SW480 (cell line): ENCODE measurements around the gene H3-3A.

Experiments
- DNase-seq: peaks from one replicate; pipeline ENCODE4 v3.0.0-alpha.2; 2016; ENCODE audit warnings: low spot score

The H3-3A gene

DNA sequence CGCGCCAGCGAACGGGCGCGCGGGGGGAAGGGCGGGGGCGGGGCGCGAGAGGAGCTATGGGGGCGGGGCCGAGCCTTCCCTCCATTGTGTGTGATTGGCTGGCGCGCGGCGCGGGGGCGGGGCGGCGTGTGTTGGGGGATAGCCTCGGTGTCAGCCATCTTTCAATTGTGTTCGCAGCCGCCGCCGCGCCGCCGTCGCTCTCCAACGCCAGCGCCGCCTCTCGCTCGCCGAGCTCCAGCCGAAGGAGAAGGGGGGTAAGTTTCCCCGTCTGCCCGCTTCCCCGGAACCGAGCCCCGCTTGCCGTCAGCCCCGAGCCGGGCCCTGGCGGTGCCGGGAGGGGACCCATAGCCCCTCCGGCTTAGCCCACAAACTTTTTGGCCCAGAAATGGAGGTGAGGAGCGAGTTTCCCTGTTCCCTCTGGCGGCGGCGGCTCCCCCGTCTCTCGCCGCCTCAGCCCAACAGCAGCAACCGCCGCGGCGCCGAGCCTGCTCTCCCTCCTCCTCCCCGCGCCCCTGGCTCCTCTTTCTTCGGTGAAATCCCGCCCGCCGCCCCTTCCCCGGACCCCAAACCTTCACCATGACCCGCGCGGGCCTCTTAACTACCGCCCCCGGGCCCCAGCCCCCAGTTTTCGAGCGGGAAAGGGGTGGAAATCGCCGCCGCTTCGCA lies at the start of gene H3-3A:
TSS of gene H3-3A (plus strand) at position 159 of the 666 bp plus-strand sequence. CDS start 1,636 bp downstream, outside the sequence.
- peak; percentile 94 for DNase-seq

DNA sequence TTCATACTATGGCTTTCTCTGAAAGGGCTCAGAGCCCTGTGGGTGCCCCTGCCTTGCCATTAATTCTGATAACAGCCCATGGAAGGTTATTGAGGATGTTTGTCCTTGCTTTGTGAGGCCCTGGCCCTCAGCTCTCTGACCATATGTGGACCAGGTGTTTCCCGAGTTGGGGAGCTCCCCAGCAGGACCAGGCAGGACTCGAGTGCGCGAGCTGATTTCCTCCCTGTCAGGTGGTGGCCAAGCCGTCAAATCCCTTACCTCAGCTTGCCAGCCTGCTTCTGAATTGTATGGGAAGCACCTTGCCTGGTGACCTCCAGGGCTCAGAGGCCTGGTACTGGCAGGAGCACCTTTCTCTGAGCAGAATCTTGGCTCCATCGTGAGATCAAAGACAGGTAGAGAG lies 45.4 kb upstream of the H3-3A start:
- no peak for DNase-seq

DNA sequence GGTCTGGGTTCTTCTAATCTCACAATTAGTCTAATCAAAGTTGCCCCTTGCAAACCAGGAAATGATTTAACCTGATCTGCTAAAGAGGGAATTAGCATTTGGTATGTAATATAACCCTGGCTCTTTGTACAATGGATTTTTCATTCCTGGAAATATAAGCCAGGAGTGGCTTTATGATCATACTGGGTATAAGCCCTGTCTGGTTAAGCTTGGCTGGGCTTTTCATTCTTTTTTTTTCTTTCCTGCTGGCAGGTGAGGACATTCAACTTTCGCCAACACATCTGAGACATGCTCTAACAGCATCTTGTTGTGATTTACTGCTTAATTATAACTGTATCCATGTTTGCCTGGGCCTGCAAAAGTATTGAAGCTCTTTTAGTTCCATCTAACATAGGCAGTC lies 42.9 kb upstream of the H3-3A start:
- DNase-seq = no peak

DNA sequence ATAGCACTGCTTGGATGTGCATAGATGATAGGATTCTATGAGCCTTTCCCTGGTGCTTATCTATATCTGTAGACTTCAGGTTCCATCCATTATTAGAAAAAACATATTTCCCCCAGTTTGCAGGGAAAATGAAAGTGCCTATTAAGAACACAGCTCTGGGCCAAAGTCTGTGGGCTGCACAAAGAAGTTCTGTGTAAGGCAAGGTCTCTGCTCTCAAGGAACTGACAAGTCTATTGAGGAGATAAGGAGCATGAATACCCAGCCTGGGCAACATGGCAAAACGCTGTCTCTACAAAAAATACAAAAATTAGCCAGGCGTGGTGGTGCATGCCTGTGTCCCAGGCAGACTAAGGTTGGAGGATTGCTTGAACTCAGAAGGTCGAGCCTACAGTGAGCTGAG lies 41.1 kb upstream of the H3-3A start:
- DNase-seq = no peak

DNA sequence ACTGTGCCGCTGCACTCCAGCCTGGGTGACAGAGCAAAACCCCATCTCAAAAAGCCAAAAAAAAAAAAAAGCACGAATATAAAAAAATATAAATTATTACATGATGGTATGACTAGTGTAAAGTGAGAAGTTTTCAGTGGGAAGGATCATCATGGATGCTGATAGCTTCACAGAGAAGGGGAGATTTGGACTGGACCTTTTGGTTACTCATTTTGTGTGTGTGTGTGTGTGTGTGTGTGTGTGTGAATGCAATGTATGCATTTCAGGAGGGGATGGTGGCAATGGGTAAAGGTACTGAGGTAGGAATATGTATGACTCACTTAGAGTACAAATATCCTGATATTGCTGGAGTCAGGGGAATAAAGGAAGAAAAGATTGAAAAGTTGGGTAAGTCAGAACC lies 40.7 kb upstream of the H3-3A start:
- DNase-seq = no peak

DNA sequence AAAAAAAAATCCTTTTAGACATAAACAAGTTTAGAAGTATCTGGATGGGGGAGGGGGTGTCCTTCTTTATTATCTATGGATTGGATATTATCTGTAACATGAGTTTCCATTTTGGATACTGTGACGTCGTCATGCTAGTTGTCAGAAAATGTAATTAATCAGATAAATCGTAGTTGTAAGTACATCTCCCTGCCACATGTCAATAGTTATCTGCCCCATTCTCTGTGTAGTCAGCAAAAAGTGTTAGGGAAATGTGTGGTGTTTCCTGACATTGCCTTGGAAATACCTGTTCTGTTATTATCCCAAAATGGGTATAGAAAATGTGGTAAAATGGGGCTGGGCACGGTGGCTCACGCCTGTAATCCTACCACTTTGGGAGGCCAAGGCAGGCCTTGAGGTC lies 38.8 kb upstream of the H3-3A start:
- no peak for DNase-seq

DNA sequence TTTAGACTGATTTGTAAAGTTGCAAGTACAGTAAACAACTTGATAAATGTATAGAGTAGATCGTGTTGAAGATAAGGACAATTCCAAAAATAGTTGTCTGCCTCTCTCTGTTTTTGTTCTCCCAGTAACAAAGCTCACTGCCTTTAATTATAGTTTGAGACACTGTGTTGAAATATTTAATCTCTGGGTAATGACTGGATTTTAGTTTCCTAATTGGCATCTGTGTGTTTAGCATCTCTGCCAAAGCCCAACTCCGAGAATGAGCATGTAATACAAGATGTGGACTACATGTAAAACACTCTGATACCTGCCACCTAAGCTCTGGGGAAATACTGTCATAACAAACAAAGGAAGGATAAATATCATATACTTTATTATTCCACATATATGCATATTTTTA lies 35.7 kb upstream of the H3-3A start:
- no peak for DNase-seq

DNA sequence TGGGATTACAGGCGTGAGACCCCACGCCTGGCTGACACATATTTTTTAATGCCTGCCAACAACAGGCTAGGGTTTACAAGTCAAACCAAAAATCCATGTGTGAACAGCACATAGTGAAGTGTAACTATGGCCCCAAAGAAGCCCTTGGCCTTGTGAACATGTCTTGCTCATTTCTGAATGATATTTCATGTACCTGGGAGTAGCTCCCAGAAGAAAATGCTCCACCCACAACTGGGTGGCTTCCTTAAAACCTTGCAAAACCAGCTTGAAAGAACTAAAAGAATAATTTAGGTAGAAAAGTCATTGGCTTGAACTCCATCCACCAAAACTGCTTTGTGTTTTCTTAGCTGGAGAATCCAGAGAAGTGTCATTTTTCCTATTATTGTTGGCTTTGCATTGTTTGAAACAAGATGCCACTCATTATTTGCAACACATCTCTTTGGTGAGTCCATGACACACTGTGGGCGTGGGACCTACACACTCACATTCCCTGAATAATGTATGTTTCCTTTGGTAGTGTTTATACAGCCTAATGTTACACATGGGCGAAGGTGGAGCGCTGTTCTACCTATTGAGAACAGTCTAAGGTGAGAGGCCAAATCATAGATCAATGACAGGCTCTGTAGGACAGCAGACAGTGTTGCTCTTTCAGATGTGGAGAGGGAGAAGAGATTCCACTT lies 34.8 kb upstream of the H3-3A start:
- DNase-seq = no peak

DNA sequence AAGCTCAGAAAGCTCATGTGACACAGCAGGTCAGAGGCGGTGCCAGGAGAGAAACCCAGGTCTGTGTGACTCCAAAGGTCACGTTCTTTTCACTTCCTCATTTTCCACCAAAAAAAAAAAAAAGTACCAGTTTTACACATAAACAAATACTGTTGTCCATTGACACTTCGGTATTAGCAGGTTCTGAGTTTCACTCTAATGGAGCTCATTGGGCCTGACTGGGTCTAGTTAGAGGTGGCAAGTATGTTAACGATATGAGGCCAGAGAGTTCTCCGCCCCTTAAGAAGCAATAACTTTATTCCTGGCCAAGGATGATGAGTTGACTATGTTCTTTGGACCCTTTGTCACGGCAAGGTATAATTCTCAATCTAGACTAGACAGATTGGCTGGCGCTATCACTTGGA lies 33.4 kb upstream of the H3-3A start:
- no peak for DNase-seq

DNA sequence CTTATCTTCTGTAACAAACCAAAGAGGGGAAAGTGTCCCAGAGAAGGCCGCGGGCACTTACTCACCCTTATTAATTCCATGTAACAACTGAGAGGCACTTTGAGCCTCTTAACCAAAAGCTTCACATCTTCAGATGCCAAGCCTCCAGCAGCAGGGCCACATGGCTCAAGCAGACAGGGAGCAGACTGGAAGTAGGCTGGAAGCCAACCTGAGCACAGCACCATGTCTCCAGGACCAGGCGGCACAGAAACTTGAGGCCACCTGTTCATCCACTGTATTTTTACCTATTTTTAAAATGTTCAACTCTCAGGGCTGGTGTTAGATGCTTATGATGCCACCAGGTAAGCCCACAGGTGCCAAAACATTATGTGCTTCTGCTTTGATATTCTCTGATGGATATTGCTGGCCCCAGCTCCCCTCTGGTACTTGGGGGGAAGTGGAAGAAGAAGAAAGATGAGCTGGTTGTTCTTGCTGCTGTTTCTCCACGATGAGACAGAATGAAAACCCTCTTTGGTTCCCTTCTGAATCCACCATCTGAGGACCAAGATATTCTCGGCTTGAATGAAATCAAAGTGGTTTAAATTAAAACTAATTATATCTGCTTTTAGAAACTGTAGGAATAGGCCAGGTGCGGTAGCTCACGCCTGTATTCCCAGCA lies 32.8 kb upstream of the H3-3A start:
- no peak for DNase-seq

DNA sequence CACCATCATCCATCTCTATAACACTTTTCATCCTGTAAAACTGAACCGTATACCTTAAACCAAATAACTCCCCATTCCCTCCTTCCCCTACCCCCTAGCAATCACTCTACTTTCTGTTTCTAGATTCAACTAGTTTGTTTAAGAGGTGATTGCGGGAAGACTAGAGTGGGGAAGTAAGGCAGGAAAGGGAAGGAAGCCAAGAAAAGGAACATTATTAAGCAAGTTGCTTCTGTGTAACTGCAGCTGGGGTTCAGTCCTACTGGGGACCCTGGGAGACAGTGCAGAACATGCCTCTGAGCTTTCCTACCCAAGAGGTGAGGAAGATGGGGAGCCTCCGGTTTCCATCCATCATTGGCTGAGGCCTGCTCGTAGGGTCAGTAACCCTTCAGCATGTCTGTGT lies 28.9 kb upstream of the H3-3A start:
- no peak for DNase-seq

DNA sequence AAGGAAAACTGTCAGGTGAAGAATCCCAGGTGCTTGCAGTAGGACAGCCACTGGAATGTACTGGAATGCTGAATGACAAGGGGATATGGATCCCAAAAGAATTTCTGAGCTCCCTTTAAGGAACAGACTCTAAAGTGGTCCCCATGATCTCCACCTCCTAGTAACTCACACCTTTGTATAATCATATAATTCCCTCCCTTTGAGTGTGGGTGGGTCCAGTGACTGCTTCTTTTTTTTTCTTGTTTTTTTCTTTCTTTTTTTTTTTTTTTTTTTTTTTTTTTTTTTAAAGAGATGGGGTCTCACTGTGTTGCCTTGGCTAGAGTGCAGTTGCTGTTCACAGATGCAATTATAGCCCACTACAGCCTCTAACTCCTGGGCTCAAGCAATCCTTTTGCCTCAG lies 28.5 kb upstream of the H3-3A start:
- no peak for DNase-seq

DNA sequence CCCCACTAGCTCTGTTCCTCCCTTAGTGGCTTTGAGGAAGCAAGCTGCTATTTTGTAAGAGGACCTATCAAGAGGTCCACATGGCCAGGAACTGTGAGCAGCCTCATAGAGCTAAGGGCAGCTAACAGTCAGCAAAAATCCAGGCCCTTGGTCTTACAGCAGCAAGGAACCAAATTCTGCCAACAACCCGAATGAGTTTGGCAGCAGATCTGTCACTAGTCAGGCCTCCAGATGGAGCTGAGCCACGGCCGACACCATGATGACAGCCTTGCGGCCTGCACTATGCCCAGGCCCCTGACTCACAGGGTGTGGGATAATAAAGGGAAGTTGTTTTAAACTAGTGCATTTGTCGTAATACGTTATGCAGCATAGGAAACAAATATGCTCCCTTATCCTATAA lies 28.0 kb upstream of the H3-3A start:
- peak; percentile 37 for DNase-seq

DNA sequence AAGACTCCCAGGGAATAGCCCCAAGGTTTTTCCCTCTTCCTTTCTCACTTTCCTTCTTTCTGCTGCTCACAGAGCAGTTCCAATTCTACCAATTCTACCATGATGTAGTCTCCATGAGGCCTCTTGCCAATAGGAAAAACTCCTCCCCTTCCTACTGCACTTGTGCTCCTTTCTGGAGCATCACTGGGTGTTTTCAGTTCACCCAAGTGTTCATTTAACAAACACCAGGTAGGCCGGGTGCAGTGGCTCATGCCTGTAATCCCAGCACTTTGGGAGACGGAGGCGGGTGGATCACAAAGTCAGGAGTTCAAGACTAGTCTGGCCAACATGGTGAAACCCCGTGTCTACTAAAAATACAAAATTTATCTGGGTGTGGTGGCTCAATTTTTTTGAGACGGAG lies 26.6 kb upstream of the H3-3A start:
- DNase-seq = no peak

DNA sequence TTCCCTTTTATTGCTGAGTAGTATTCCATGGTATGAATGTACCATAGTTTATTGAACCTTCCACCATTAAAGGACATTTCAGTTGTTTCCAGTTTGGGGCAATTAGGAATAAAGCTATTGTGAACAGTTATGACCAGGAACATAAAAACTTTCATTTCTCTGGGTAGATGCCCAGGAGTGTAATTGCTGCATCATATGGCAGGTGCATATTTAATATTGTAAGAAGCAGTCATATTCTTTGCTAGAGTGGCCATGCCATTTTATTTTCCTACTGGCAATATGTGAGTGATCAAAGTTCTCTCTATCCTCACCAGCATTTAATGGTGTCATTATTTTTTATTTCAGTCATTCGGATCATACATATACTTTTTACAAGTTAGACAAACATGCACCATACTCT lies 23.9 kb upstream of the H3-3A start:
- DNase-seq = no peak

DNA sequence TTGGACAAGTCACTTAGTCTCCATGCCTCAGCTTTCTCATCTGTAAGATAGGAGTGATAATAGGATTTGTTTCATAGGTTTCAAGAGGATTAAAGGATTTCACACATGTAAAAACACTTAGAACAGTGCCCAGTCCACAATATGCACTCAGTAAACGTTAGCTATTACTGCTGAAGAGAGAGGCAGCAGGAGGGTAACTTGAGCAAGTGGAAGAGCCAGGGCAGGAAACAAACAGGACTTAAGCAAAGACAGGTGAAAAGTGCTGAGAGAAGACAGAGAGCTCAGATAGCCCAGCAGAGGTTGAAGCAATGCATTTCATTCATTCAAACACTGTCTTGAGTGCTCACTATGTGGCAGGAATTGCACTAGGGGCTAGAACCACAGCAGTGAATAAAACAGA lies 21.1 kb upstream of the H3-3A start:
- no peak for DNase-seq

DNA sequence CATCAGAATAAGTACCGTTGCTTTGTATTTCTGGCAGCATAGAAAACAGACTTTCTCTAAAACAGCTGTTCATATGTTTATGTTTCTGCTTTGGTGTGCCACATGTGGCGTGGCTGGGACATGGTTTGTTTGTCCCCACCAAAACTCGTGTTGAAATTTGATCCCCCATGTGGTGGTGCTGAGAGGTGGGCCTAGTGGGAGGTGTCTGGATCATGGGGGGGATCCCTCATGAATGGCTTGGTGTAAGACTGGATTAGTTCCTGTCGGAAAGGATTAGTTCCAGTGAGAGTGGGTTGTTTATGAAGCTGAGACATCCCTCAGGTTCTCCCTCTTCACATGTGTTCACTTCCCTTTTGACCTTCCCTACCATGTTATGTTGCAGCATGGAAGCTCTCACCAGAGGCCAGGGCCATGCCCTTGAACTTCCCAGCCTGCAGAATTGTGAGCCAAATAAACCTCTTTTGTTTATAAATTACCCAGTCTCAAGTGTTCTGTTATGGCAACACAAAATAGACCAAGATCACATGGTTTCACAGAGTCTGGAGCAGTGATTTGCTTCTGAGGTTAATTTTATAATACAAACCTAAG lies 17.9 kb upstream of the H3-3A start:
- no peak for DNase-seq

DNA sequence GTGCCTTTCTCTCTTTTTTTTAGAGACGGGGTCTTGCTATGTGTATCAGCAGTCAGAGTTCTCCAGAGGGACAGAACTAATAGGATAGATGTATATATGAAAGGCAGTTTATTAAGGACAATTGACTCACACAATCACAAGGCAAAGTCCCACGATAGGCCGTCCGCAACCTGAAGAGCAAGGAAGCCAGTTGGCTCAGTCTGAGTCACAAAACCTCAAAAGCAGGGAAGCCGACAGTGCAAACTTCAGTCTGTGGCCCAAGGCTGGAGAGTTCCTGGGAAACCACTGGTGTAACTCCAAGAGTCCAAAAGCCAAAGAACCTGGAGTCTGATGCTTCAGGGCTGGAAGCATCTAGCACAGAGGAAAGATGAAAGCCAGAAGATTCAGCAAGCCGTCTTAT lies 16.3 kb upstream of the H3-3A start:
- peak; percentile 63 for DNase-seq

DNA sequence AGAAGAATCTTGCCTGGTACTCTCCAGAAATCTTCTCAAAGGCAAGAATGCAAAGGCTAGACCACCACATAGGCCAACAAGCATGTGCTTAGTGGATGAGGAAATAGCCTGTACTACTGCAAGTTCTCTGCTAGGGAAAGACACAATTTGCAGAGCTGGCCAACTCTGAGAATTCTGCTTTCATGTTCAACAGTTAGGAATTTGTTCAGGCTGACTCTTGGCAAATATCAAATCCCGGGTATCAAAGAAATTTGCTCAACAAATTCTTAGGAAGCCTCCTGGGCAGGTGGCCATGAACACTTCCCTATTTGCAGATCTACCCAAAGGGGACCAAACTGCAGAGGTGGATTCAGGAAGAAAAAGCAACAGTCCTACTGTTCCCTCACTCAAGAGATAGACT lies 15.0 kb upstream of the H3-3A start:
- DNase-seq = no peak

DNA sequence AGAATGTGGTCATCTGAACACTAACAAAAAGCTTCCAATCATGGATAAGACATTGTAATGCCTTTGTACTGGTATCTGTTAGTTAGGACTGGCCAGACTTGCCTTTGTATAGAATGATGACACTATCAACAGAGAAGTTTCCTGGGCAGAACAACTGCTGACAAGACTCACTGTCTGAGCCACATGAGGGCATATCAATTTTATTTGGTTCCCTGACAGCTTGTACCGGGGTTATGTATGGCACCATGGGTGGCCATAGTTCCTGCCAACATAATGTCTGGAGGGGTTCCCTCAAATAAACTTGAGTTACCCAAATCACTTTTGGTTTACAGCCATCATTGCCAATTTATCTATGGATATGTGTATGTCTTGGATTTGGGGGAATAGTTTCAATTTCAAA lies 13.6 kb upstream of the H3-3A start:
- DNase-seq = no peak

DNA sequence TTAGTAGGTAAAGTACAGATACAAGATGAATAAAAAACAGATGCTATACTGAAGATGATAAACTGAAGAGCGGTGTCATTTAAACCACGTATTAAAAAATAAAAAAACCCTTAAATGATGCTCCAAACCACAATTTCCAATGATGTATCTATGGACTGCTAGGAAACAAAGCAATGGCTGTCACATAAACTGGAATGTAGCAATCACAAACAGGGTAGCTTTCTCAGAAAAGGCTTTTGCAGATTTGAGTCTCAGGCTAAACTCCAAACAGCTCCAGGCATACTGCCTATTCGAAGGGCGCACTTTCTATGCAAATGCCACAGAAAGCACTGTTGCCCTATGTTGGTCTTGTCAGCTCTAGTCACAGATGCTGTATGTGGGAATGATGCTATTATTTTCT lies 12.4 kb upstream of the H3-3A start:
- no peak for DNase-seq

DNA sequence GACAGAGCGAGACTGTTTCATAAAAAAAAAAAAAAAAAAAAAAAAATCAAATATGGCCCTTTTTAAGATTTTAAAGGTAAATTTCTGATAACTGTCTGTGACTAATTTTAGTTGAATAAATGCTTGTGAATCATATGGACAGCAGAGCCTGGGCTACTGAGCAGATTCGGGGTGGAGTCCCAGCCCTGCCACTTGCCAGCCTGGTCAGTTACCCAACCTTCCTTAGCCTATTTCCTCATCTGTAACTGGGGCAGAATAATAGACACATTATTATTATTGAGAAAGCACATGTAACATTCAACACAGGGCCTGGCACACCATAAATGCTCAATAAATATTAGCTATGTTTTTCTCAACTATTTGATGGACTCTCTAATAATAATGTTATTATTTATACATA lies 11.2 kb upstream of the H3-3A start:
- DNase-seq = no peak

DNA sequence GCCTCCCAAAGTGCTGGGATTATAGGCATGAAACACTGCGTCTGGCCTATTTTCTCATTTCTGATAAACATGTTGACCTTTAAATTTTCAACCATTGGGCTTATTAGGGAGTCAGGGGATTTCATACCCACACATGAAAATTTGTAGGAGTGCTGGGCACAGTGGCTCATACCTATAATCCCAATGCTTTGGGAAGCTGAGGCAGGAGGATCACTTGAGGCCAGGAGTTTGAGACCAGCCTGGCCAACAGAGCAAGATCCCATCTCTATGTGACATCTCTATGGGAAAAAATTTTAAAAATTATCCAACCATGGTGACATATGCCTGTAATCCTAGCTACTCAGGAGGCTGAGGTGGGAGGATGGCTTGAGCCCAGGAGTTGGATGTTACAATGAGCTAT lies 10.5 kb upstream of the H3-3A start:
- no peak for DNase-seq
